ENCODE data around the gene GDF7. TPM values are rescaled to one million over a fixed set of nuclear protein-coding genes. Genes with fewer than 3 reads are reported as not detected.
A peak's percentile ranks its signal among the peaks of the same experiment; 100 is the strongest.

GDF7 gene
- total and polyA plus RNA-seq, 7 experiments from 2014 or later = 0.01 to 0.20 (median 0.05) TPM; not detected in 2

DNA sequence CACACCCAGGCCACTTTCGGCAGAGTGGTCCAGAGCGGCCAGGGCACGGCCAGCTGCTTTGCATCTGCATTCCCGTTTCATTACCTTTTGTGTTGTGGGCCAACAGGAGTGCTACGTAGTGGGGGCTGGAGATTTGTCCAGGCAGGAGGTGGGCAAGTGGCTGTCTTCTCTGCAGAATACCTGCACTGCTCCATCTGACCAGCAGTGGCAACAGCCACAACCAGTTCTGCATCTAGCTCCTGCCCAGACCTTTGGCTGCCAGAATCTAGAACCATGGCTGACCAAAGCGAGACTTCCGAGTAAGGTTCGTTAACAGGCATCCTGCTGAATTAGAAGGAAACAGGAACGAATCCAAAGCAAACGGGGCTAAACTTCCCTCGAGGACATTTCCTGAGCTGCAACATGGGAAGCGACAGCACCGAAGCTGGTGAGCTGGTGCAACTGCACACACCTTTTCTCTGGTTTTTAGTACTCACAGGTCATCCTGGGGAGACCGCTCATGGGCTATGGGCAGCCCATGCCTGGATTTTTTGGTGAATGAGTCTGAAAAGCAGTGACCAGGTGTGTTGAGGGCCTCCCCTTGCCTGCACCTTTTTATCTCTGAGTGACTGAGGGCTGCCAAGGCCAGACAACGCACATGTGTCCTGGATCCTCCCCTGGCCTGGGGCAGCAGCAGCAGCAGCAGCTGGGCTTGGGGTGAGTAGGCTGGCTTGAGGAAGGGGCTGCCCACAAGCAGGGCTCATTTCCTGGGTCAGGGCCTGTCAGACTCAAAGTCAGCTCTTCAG lies 10.5 kb downstream of the GDF7 start:
- Mint-ChIP-seq H3K4me1 (peaks cover 0 to 6% (median 2%) of the 10 kb centered on the region in 7 donors), H3K27me3 (peaks cover 0 to 22% (median 8%) of the 10 kb centered on the region in 5 donors), H3K9me3 (no peaks in the 10 kb centered on the region), H3K4me3 (no peak overlapping the region), H3K27ac (peak overlapping the region in 3 of 9 donors; percentile 37 to 74 (median 38)), H3K36me3 (peaks cover 0 to 11% (median 3%) of the 10 kb centered on the region in 5 donors)
- POLR2A ChIA-PET = no interaction called here
- no peak overlapping the region for H3K4me3 ChIP-seq (ENCODE audit: low read length)
- no peaks in the 10 kb centered on the region for H3K9me3 ChIP-seq (ENCODE audit: control insufficient read depth in 2 of 3, low read length in 3 of 3)
- CTCF ChIA-PET = interaction anchor here (0.7 to 2.2 kb wide), 3 partner anchors 10 to 16 kb away, joined by 3 to 8 read pairs (median 3); no protein-coding TSS in a partner anchor
- DNase-seq (no peak), ATAC-seq (no peak)
- no peaks in the 10 kb centered on the region for H3K27me3 ChIP-seq (ENCODE audit: control insufficient read depth in 2 of 2, insufficient read depth in 2 of 2, low read length in 2 of 2)
- H3K27ac ChIP-seq (ENCODE audit: low read depth, low read length) = no peak overlapping the region
- intact Hi-C loops (cut with micrococcal nuclease) = no loop called here
- H3K4me1 ChIP-seq (ENCODE audit: control insufficient read depth in 2 of 2, insufficient read depth in 2 of 2, low read length in 2 of 2) = no peaks in the 10 kb centered on the region
- peaks cover 0 to 12% (median 0%) of the 10 kb centered on the region in 3 experiments for H3K36me3 ChIP-seq (ENCODE audit: control insufficient read depth in 2 of 3, insufficient read depth in 3 of 3, low read length in 3 of 3)

DNA sequence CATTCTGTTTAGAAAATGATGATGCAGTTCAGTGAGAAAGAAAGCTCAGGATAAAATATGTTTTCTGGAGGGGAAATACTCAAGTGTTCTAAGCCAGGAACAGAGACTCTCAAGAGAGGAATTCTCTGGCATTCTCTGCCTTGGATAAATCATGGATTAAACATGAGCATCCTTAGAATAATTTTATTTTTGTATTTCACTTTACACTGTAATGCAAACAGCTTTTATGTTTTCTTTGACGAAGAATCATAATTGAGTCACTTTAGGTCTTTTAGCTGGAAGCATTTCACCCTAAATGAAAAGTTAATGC lies 11.1 kb downstream of the GDF7 start:
- intact Hi-C loops (cut with micrococcal nuclease) = no loop called here

DNA sequence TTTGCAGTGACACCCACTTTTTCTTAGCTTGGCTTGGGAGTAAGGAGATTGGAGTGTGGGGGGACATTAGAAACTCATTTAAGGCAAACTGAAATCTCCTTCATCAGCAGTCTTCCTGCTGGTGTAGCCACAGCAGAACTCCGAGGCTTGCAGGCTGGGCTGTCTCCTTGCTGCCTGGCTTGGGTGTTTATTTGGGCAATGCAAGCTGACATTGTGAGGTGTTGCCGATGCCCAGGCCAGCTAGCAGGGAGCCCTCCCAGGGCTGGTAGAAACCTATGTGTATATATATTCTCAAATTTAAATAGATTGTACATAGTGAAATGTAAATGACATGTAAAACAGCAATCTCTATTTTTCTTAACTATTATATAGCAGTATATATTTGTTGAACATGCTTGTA lies 11.8 kb downstream of the GDF7 start:
- peaks cover 0 to 17% (median 8%) of the 10 kb centered on the region in 5 donors for H3K36me3 Mint-ChIP-seq

More for the DNA sequence above, 11.1 kb downstream of the GDF7 start:
- Histone ChIP-seq H3K36me3 (ENCODE audit: control insufficient read depth in 2 of 3, insufficient read depth in 3 of 3, low read length in 3 of 3) (peaks cover 0 to 12% (median 0%) of the 10 kb centered on the region in 3 experiments), H3K4me3 (ENCODE audit: low read length) (no peak overlapping the region), H3K4me1 (ENCODE audit: control insufficient read depth in 2 of 2, insufficient read depth in 2 of 2, low read length in 2 of 2) (no peaks in the 10 kb centered on the region), H3K27me3 (ENCODE audit: control insufficient read depth in 2 of 2, insufficient read depth in 2 of 2, low read length in 2 of 2) (no peaks in the 10 kb centered on the region), H3K9me3 (ENCODE audit: control insufficient read depth in 2 of 3, low read length in 3 of 3) (no peaks in the 10 kb centered on the region), H3K27ac (ENCODE audit: low read depth, low read length) (no peak overlapping the region)
- Mint-ChIP-seq H3K27ac (peak overlapping the region in 2 of 9 donors; percentile 37 to 74), H3K9me3 (no peaks in the 10 kb centered on the region), H3K4me3 (no peak overlapping the region), H3K4me1 (peaks cover 0 to 7% (median 3%) of the 10 kb centered on the region in 7 donors), H3K36me3 (peaks cover 0 to 16% (median 3%) of the 10 kb centered on the region in 5 donors), H3K27me3 (peaks cover 0 to 17% (median 3%) of the 10 kb centered on the region in 5 donors)
- DNase-seq (no peak), ATAC-seq (no peak)
- ChIA-PET POLR2A (no interaction called here), CTCF (interaction anchor here (0.7 to 0.8 kb wide), 2 partner anchors 10 to 17 kb away, joined by 3 read pairs; no protein-coding TSS in a partner anchor)

GRCh38 chr2:20680744-20681375 lies 13.9 kb downstream of the GDF7 start:
- H3K27ac Mint-ChIP-seq = no peak overlapping the region
- peaks cover 4 to 29% (median 16%) of the 10 kb centered on the region in 5 donors for H3K36me3 Mint-ChIP-seq
- no peaks in the 10 kb centered on the region for H3K9me3 Mint-ChIP-seq
- H3K27me3 ChIP-seq (ENCODE audit: control insufficient read depth in 2 of 2, insufficient read depth in 2 of 2, low read length in 2 of 2) = no peaks in the 10 kb centered on the region
- no peak overlapping the region for H3K27ac ChIP-seq (ENCODE audit: low read depth, low read length)
- no peak overlapping the region for H3K4me3 Mint-ChIP-seq
- no peak overlapping the region for H3K4me3 ChIP-seq (ENCODE audit: low read length)
- peaks cover 0 to 22% (median 0%) of the 10 kb centered on the region in 3 experiments for H3K36me3 ChIP-seq (ENCODE audit: control insufficient read depth in 2 of 3, insufficient read depth in 3 of 3, low read length in 3 of 3)
- no peaks in the 10 kb centered on the region for H3K9me3 ChIP-seq (ENCODE audit: control insufficient read depth in 2 of 3, low read length in 3 of 3)
- ChIA-PET POLR2A (no interaction called here), CTCF (no interaction called here)
- no peaks in the 10 kb centered on the region for H3K4me1 ChIP-seq (ENCODE audit: control insufficient read depth in 2 of 2, insufficient read depth in 2 of 2, low read length in 2 of 2)
- ATAC-seq (no peak), DNase-seq (no peak)
- H3K27me3 Mint-ChIP-seq = no peaks in the 10 kb centered on the region
- intact Hi-C loops (cut with micrococcal nuclease) = loop anchor here in 1 of 2 donors (5.0 kb wide), 1 partner anchor 281 kb away; no protein-coding TSS in a partner anchor
- H3K4me1 Mint-ChIP-seq = peaks cover 0 to 8% (median 2%) of the 10 kb centered on the region in 7 donors

More for the DNA sequence above, 11.8 kb downstream of the GDF7 start:
- H3K9me3 Mint-ChIP-seq = no peaks in the 10 kb centered on the region
- no peak overlapping the region for H3K27ac ChIP-seq (ENCODE audit: low read depth, low read length)
- H3K4me3 ChIP-seq (ENCODE audit: low read length) = no peak overlapping the region
- CTCF ChIA-PET = interaction anchor here (1.0 kb wide), 1 partner anchor 17 kb away, joined by 4 read pairs; no protein-coding TSS in a partner anchor
- peaks cover 0 to 9% (median 0%) of the 10 kb centered on the region in 5 donors for H3K27me3 Mint-ChIP-seq
- H3K4me3 Mint-ChIP-seq = no peak overlapping the region
- ATAC-seq (no peak), DNase-seq (no peak)
- H3K36me3 ChIP-seq (ENCODE audit: control insufficient read depth in 2 of 3, insufficient read depth in 3 of 3, low read length in 3 of 3) = peaks cover 0 to 12% (median 0%) of the 10 kb centered on the region in 3 experiments
- H3K27me3 ChIP-seq (ENCODE audit: control insufficient read depth in 2 of 2, insufficient read depth in 2 of 2, low read length in 2 of 2) = no peaks in the 10 kb centered on the region
- POLR2A ChIA-PET = no interaction called here
- no peak overlapping the region for H3K27ac Mint-ChIP-seq
- H3K4me1 ChIP-seq (ENCODE audit: control insufficient read depth in 2 of 2, insufficient read depth in 2 of 2, low read length in 2 of 2) = no peaks in the 10 kb centered on the region
- no peaks in the 10 kb centered on the region for H3K9me3 ChIP-seq (ENCODE audit: control insufficient read depth in 2 of 3, low read length in 3 of 3)
- intact Hi-C loops (cut with micrococcal nuclease) = no loop called here
- H3K4me1 Mint-ChIP-seq = peaks cover 0 to 13% (median 3%) of the 10 kb centered on the region in 7 donors

DNA sequence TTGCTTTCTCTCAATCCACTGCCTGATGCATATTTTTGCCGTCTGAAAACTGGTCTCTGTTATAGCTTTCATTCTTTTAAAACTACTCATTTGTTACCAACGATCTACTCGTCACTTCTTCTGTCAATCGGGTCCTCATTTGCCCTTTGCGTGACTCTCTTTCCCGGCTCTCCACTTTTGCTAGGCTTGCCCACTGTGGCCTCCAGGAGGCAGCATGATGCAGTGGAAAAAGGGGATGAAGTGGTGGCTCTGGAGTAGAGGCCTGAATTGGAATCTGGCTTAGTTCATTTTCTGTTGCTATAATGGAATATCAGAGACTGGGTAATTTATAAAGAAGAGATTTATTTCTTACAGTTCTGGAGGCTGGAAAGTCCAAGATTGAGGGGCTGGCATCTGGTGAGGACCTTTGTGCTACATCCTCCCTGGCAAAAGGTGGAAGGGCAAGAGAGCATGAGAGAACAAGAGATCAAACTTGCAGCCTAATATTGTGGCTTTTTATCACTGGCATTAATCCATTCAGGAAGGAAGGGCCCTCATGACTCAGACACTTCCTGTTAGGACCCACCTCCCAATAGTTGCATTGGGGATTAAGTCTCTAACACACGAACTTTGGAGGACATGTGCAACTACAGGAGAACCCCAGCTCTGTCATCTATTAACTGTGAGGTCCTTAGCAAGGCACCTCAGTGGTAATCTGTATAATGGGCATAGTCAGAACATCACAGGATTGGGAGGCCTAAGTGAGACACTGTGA lies 15.4 kb downstream of the GDF7 start:
- Mint-ChIP-seq H3K27me3 (no peaks in the 10 kb centered on the region), H3K27ac (peak overlapping the region in 3 of 9 donors; percentile 31 to 49 (median 34)), H3K36me3 (peaks cover 8 to 42% (median 29%) of the 10 kb centered on the region in 5 donors), H3K9me3 (no peaks in the 10 kb centered on the region), H3K4me1 (peaks cover 0 to 8% (median 2%) of the 10 kb centered on the region in 7 donors), H3K4me3 (no peak overlapping the region)
- no peaks in the 10 kb centered on the region for H3K4me1 ChIP-seq (ENCODE audit: control insufficient read depth in 2 of 2, insufficient read depth in 2 of 2, low read length in 2 of 2)
- ATAC-seq (no peak), DNase-seq (no peak)
- ChIA-PET POLR2A (no interaction called here), CTCF (no interaction called here)
- H3K4me3 ChIP-seq (ENCODE audit: low read length) = no peak overlapping the region
- no peak overlapping the region for H3K27ac ChIP-seq (ENCODE audit: low read depth, low read length)
- H3K27me3 ChIP-seq (ENCODE audit: control insufficient read depth in 2 of 2, insufficient read depth in 2 of 2, low read length in 2 of 2) = no peaks in the 10 kb centered on the region
- H3K36me3 ChIP-seq (ENCODE audit: control insufficient read depth in 2 of 3, insufficient read depth in 3 of 3, low read length in 3 of 3) = peaks cover 0 to 30% (median 5%) of the 10 kb centered on the region in 3 experiments
- no peaks in the 10 kb centered on the region for H3K9me3 ChIP-seq (ENCODE audit: control insufficient read depth in 2 of 3, low read length in 3 of 3)
- intact Hi-C loops (cut with micrococcal nuclease) = loop anchor here in 1 of 2 donors (5.0 kb wide), 1 partner anchor 280 kb away; no protein-coding TSS in a partner anchor

DNA sequence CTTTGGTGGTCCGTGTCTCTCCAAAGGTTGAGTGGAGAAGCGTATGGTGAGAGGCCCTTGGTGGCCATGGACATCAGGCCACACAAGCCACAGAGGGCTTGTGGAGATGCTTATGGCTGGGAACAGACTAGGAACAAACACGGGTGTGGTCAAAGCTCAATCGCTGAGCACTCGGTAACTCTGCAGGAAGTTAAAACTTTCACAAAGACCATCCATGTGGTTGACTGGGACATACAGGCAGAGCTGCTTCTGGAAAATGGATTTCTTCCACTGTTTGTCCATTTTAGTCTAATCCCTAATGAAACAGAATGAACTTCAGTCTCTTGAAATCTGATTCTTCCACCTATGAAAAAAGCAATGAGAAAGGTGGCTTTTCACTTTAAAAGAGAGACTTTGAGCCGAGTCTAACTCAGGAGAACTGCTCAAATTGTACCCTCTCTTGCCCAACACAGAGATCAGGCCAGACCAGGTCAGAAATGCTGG lies 17.7 kb downstream of the GDF7 start:
- no peak overlapping the region for H3K27ac Mint-ChIP-seq
- Histone ChIP-seq H3K4me1 (ENCODE audit: control insufficient read depth in 2 of 2, insufficient read depth in 2 of 2, low read length in 2 of 2) (no peaks in the 10 kb centered on the region), H3K27ac (ENCODE audit: low read depth, low read length) (no peak overlapping the region), H3K27me3 (ENCODE audit: control insufficient read depth in 2 of 2, insufficient read depth in 2 of 2, low read length in 2 of 2) (no peaks in the 10 kb centered on the region), H3K9me3 (ENCODE audit: control insufficient read depth in 2 of 3, low read length in 3 of 3) (peaks cover 0 to under 1% (median 0%) of the 10 kb centered on the region in 3 experiments), H3K4me3 (ENCODE audit: low read length) (no peak overlapping the region), H3K36me3 (ENCODE audit: control insufficient read depth in 2 of 3, insufficient read depth in 3 of 3, low read length in 3 of 3) (peaks cover 0 to 39% (median 6%) of the 10 kb centered on the region in 3 experiments)
- H3K4me1 Mint-ChIP-seq = peaks cover 0 to 8% (median 2%) of the 10 kb centered on the region in 7 donors
- ChIA-PET POLR2A (no interaction called here), CTCF (no interaction called here)
- intact Hi-C loops (cut with micrococcal nuclease) = loop anchor here in 1 of 2 donors (5.0 kb wide), 1 partner anchor 278 kb away; no protein-coding TSS in a partner anchor
- peaks cover 8 to 59% (median 45%) of the 10 kb centered on the region in 5 donors for H3K36me3 Mint-ChIP-seq
- DNase-seq (no peak), ATAC-seq (no peak)
- H3K9me3 Mint-ChIP-seq = no peaks in the 10 kb centered on the region
- no peaks in the 10 kb centered on the region for H3K27me3 Mint-ChIP-seq
- H3K4me3 Mint-ChIP-seq = no peak overlapping the region
